NB4 (cell line): ENCODE data around the gene SCO1.
A peak's percentile ranks its signal among the peaks of the same experiment; 100 is the strongest.

Experiments used
- CTCF ChIP-seq: IDR thresholded peaks from one replicate; pipeline ENCODE4 v1.5.1; 2012; ENCODE audit warnings: low read depth, low read length
- MAX ChIP-seq: IDR thresholded peaks from 2 replicates; pipeline ENCODE4 v1.6.1; 2011; ENCODE audit warnings: low read depth, low read length

DNA sequence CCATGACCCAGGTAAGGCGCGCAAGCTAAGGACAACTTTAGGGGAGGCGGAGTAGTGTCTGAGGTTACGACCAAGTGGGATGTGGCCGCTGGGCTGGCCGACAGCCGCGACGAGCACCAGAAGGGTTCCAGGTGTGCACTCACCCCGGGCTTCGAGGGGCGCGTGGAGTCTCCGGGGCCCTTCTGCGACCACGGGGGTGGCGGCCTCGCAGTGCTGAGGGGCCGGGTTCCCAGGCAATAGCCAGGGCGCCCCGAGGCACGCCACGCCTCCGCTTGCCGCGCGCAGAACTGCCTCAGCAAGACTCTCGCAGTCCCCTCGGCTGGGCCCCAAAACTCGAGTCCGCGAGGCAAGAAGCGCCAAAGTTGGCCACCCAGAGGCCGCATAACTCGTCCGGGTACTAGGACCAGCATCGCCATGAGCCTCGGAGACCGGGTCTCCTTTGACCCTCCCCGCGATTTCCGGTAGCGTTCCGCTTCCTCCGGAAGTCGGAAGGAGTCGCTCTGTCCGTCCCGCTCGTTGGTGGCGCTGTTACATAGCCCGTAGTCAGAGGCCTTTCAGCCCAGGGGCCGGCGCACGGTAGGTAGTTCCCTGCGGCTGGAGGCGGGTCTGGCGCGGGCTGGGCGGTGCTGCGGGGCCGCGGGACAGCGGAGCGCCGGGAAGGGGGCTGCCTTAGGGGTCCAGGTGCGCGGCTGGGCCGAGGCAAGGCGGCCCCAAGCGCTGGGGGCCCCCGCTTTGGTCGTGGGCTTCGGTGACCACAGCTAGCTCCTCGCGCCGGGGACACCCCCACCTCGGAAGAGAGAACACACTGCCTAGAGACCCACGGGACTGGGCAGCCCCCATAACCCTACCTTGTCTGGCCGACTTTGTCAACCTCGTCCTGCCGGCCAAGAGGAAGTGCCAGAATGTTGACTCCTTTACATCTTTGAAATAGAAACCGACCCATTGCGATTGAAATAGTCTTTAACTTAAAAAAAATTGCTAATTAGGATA lies at the start of gene SCO1, which contains the start of gene ADPRM:
- TF ChIP-seq CTCF = no peak
- TF ChIP-seq MAX = 0 out of 2 replicates have a peak, but pooled peaks have one; percentile 52
